Tibial nerve (tissue), 4 donors: Measurements from ENCODE around the gene BTG2. TPM values are rescaled to one million over a fixed set of nuclear protein-coding genes. Genes with fewer than 3 reads are reported as not detected.

Experiments used
- DNase-seq, 2 donors: peaks; one replicate each; pipeline ENCODE4 v3.0.0-alpha.2; 2019; ENCODE audit warnings: low spot score in 2 of 2
- H3K27ac ChIP-seq, 4 donors: fragments of 200-600 bp; sonication (generic) in 3 of 4; one replicate each; pipeline ENCODE4 v1.5.1; 2017 to 2019; ENCODE audit warnings: mild to moderate bottlenecking in 1 of 4
- H3K27me3 ChIP-seq, 2 donors: fragments of 200-600 bp; sonication (generic) in 1 of 2; one replicate each; pipeline versions ENCODE4 v1.5.1 to v1.6.0; 2017 to 2019
- H3K36me3 ChIP-seq, 3 donors: fragments of 200-600 bp; sonication (generic); one replicate each; pipeline ENCODE4 v1.5.1; 2018 to 2019
- H3K4me1 ChIP-seq, 4 donors: fragments of 200-600 bp; sonication (generic) in 3 of 4; one replicate each; pipeline ENCODE4 v1.5.1; 2017 to 2019
- H3K4me3 ChIP-seq, 4 donors: fragments of 200-600 bp; sonication (generic) in 3 of 4; one replicate each; pipeline ENCODE4 v1.5.1; 2017 to 2019; ENCODE audit warnings: mild to moderate bottlenecking in 1 of 4, moderate library complexity in 1 of 4
- H3K9me3 ChIP-seq, 4 donors: fragments of 200-600 bp; sonication (generic) in 3 of 4; one replicate each; pipeline ENCODE4 v1.5.1; 2017 to 2019
- EP300 ChIP-seq, 2 donors: sonication (generic); formaldehyde crosslinking; IDR thresholded peaks; one replicate each; pipeline ENCODE4 v1.6.1; 2017; ENCODE audit warnings: antibody characterized with exemption in 2 of 2, mild to moderate bottlenecking in 1 of 2
- POLR2A ChIP-seq, 2 donors: fragments of 450-650 bp; IDR thresholded peaks; one replicate each; pipeline ENCODE4 v1.6.1; 2017; ENCODE audit warnings: antibody characterized with exemption in 2 of 2, mild to moderate bottlenecking in 2 of 2, moderate library complexity in 2 of 2
- WGBS, 2 donors: methylation state at CpG; one replicate each; pipeline ENCODE4 v1.1.5; 2018; 5-methylcytosine and 5-hydroxymethylcytosine counted together
- total RNA-seq, 4 donors: library from RNA; depleted of rRNA; stranded (reverse); fragments of >200 nt; gene quantifications; one replicate each; pipeline ENCODE4 v1.1.0, GENCODE V29; 2016
- TF ChIP-seq, protein P1 (sequence below), 5 experiments: fragments of 200-600 bp in 3 of 5; fragments of 450-650 bp in 2 of 5; sonication (generic) in 3 of 5; IDR thresholded peaks; one replicate each; pipeline ENCODE4 v1.5.1; 2016 to 2019; ENCODE audit warnings: antibody characterized with exemption in 5 of 5, mild to moderate bottlenecking in 3 of 5, moderate library complexity in 2 of 5

The BTG2 gene
- total RNA-seq, 4 donors from 2014 or later, result 153 to 208 (median 177) TPM

DNA sequence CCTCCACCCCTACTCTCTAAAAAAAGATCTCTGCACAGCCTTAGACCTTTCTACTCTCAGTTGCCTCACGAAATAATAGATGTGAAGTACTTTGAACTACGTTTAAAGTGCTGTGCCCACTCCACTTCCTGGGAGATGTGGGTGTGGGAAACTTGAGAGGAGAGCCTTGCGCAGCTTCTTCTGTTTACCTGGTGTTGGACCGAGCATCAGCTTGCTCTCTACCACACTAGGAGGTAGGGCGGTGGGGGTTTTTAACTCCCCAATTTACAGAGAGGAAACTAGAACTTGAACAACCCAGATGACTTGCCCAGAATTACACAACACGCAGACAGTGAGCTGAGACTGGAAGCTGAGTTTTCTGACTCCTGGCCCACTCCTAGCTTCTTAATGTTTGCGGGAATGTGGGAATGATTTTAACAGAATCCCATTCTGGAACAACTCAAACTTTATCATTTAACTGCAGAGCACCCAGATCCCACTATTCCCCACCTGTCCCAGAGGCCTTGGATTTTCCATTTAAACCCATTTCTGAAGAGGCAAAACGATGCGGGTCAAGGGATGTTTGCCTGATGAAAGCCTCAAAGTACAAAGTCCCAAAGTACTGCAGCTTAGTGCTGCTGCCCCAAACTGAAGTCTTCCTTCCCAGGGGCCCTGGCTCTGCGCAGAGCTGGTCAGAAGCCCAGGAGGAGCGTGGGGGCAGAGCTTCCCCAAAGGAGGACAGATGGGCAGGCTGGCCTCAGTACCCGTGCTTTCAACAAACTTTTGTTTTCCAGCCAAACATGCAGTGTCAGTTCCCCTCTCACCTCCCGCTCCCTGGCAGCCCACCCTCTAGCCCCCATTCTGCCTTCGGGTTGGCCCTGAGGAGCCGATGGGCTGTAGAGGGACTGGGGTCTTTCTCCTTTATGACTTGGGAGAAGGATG is 19.0 kb downstream of the BTG2 start:
- no peaks in the 10 kb centered on the region for H3K9me3 ChIP-seq
- H3K4me3 ChIP-seq, result no peak overlapping the region
- peaks cover 0 to 83% (median 71%) of the 10 kb centered on the region in 4 donors for H3K4me1 ChIP-seq
- TF ChIP-seq POLR2A (IDR thresholded peaks at IDR 0.05) (no peak), EP300 (IDR thresholded peaks at IDR 0.05) (no peak)
- TF ChIP-seq, protein P1, sequence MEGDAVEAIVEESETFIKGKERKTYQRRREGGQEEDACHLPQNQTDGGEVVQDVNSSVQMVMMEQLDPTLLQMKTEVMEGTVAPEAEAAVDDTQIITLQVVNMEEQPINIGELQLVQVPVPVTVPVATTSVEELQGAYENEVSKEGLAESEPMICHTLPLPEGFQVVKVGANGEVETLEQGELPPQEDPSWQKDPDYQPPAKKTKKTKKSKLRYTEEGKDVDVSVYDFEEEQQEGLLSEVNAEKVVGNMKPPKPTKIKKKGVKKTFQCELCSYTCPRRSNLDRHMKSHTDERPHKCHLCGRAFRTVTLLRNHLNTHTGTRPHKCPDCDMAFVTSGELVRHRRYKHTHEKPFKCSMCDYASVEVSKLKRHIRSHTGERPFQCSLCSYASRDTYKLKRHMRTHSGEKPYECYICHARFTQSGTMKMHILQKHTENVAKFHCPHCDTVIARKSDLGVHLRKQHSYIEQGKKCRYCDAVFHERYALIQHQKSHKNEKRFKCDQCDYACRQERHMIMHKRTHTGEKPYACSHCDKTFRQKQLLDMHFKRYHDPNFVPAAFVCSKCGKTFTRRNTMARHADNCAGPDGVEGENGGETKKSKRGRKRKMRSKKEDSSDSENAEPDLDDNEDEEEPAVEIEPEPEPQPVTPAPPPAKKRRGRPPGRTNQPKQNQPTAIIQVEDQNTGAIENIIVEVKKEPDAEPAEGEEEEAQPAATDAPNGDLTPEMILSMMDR (IDR thresholded peaks at IDR 0.05), result no peak
- no peaks in the 10 kb centered on the region for H3K27me3 ChIP-seq
- 64 to 72% methylated on average over 15 of the region's 15 CpGs for WGBS, 2 donors
- DNase-seq, result no peak
- peak overlapping the region; percentile 50 to 96 (median 96) for H3K27ac ChIP-seq
- H3K36me3 ChIP-seq, result no peaks in the 10 kb centered on the region

DNA sequence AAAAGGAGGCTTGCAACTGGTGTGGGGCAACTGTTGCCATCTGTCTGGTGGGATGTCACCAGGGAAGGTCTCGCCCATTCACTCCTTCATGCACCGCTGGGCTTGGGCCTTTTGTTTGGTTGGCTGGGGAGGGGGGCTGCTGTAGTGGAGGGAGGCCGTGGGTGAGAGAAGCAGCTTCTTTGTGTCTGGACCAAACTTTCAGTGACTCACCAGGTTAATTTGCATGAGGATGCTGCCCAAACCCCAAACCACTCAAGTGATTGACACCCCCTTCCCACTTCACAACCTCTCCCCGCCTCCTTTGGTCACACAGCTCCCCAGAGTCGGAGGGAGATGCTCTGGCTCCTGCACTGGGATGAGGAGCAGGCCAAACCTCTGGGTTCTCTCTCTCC is 19.7 kb downstream of the BTG2 start:
- 30 to 46% methylated on average over 5 of the region's 5 CpGs for WGBS, 2 donors
- no peaks in the 10 kb centered on the region for H3K9me3 ChIP-seq
- peaks cover 0 to 80% (median 70%) of the 10 kb centered on the region in 4 donors for H3K4me1 ChIP-seq
- peak overlapping the region in 1 of 4 donors; percentile 6 for H3K4me3 ChIP-seq
- no peak for TF ChIP-seq POLR2A (IDR thresholded peaks at IDR 0.05)
- TF ChIP-seq EP300 (IDR thresholded peaks at IDR 0.05), result no peak
- TF ChIP-seq, protein P1 (IDR thresholded peaks at IDR 0.05), result no peak
- no peak for DNase-seq
- H3K27me3 ChIP-seq, result no peaks in the 10 kb centered on the region
- H3K36me3 ChIP-seq, result no peaks in the 10 kb centered on the region
- H3K27ac ChIP-seq, result peak overlapping the region; percentile 23 to 96 (median 96)

DNA sequence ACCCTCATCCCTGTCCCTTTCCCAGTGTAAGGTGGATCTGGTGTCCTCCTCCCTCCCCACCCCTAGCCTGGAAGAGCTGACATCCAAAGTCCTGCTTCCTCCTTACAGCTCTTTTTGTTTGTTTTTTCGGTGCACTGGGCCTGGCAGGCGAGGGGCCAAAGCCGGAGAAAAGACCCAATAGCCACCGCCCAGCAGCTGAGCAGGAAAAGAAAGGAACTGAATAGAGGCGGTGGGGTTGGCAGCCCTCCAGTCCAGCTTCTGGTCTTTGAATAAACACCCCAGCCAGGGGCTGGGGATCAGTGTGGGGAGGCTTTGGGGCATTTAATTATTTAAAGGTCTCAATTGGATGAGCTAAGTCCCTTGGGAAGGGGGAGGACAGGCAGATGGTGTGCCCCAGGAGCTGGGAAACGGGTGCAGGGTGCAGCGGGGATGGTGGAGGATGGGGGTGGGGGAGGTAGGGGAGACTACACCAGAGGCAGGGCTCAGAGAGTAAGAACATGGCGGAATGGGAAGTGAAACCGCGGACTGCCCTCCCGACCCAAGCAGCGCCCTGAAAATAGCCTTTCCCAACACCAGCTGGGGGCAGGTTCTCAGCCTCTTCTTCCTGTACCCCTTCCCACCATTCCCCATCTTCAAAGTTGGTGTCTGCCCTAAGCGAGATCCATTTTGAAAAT is 20.2 kb downstream of the BTG2 start:
- DNase-seq, result peak; percentile 57 to 71
- Histone ChIP-seq H3K9me3 (no peaks in the 10 kb centered on the region), H3K27ac (peak overlapping the region; percentile 23 to 96 (median 96)), H3K27me3 (no peaks in the 10 kb centered on the region), H3K36me3 (no peaks in the 10 kb centered on the region), H3K4me3 (peak overlapping the region in 1 of 4 donors; percentile 6), H3K4me1 (peaks cover 0 to 74% (median 68%) of the 10 kb centered on the region in 4 donors)
- no peak for TF ChIP-seq POLR2A (IDR thresholded peaks at IDR 0.05)
- TF ChIP-seq EP300 (IDR thresholded peaks at IDR 0.05), result no peak
- TF ChIP-seq, protein P1 (IDR thresholded peaks at IDR 0.05), result no peak
- 46 to 48% methylated on average over 13 of the region's 13 CpGs for WGBS, 2 donors

DNA sequence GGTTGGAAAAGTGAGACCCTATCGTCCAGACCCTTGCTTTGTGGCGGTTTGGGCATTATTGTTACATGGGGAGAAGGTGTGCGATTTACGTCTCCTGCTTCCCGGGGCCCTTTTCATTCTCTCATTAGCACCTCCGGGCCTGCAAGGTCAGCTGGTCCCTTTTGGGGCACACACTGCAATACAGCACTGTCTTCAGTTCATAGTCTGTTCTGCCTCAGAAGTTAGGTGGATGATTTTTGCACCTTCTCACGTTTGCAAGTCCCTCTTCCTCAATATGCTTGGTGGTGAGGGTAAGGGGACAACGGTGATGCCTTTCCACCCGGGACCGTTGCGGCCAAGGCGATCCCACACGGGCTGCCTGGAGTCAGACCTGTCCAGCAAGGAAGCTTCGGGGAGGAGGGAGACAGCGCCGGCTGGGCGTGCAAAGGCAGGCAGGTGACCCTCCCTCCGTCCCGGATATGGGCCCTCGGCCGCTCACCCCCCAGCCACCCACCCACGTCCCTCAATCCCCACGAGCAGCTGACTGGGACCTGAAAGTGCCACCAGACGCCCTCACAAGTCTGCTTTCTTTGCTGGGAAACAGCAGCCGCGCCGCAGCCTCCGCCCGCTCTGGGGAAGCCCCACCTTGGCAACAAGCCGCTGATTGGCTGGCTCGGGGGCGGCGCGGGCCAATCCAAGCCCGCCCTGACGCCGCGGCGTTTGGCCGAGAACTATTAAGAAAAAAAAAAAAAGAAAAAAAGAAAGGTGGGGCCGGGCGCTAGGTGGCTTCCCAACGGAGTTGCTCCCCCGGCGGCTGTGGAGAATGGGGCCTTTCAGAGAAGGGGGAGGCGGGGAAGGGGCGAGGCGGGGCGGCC is 21.7 kb downstream of the BTG2 start:
- DNase-seq, result peak; percentile 88 to 91
- Histone ChIP-seq H3K9me3 (no peaks in the 10 kb centered on the region), H3K4me1 (peaks cover 0 to 59% (median 53%) of the 10 kb centered on the region in 4 donors), H3K27ac (peak overlapping the region; percentile 96 to 98 (median 96)), H3K27me3 (no peaks in the 10 kb centered on the region), H3K4me3 (peak overlapping the region; percentile 49 to 62 (median 54)), H3K36me3 (no peaks in the 10 kb centered on the region)
- TF ChIP-seq POLR2A (IDR thresholded peaks at IDR 0.05) (peak; percentile 59 to 88), EP300 (IDR thresholded peaks at IDR 0.05) (peak; percentile 66 to 92)
- TF ChIP-seq, protein P1 (IDR thresholded peaks at IDR 0.05), result no peak
- 5 to 6% methylated on average over 39 to 49 of the region's 49 CpGs for WGBS, 2 donors
